T-helper 2 cell (primary cell): ENCODE measurements around the gene CCK.

ENCODE experiments used
- DNase-seq, 5 experiments: peaks; one replicate each; pipeline versions ENCODE4 v3.0.0 to v3.0.0-alpha.2; 2012 to 2022

Gene CCK

DNA sequence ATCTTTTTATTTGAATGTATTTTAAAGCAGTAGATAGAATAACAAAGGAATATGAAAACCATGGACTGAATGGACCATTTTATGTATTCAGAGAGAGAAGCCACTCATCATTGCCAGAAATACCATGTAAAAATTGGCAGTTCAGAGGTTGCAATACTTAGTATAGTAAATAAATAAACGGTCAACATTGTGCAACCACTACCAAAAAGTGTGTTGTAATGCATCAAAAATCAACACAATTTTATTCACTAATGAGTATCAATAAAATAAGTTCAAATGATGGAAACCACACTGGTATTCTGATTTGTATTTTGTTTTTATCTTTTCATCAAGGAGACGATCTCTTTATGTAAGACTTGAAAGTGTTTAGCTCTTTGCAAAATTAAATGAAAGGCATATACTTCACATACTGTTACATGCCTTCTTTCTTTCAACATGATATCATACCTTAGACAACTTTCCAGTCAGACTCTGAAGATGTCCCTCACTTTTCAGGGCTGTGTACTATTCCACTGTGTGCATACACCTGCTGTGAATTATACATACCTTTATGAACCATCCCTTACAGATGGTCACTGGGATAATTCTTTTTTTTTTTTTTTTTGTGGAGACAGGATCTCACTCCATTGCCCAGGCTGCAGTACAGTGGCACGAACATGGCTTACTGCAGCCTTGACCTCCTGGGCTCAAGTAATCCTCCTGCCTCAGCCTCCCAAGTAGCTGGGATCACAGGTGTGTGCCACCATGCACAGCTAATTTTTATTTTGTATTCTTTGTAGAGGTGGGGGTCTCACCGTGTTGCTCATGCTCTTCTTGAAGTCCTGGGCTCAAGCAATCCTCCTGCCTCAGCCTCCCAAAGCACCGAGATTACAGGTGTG is 40.3 kb downstream of the CCK start:
- no peak for DNase-seq

DNA sequence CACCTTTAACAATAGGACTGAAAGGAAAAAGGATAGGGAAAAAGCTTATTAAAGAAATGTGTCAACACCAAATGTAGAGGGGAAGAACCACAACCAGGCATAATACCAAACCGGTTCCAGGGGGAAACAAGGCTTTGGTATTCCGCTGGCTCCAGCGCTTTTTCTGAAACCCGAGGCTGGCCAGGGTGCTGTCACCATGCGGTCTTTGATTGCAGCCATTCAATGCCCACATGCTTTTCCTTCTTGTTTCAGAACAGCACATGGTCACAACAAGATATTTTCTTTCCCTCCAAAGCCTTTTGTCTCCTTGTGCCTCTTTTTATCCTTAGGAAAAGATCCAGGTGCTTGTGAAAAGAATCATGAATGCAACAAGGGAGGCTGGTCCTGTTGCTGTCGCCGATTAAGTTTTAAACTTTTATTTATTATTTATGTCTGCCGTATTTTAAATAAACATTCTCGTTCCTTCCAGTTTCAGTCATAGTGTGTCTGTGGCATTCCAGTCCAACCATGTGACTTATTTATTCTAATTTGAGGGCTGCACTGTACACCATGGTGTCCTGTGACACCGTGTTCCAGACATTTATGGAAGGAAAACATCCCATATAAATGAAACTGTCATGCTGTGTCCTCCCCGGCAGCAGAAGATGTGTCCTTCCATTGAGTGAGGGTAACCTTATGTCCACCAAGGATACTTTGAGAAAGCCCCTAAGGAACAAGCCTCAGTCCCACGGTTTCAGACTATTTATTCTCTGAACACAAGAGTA is 41.1 kb downstream of the CCK start:
- no peak for DNase-seq

DNA sequence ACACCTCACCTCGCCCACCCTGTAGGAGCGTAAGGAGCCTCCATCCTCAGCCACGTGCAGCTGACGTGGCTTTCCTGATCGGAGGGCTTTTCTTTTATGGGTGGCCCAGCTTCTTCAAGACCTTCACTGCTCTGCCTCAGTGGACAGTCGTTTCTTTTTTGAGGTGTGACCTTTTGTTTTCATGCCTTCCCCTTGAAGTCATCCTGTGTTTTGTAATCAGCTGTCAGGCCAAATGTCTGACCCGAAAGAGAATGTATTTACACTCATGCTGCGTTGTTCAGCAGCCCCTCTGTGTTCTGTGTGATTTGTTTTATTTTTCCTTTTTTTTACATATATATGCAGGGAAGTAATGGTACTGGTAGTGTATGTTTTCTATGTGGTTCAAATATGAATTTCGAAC is 41.8 kb downstream of the CCK start:
- no peak for DNase-seq

DNA sequence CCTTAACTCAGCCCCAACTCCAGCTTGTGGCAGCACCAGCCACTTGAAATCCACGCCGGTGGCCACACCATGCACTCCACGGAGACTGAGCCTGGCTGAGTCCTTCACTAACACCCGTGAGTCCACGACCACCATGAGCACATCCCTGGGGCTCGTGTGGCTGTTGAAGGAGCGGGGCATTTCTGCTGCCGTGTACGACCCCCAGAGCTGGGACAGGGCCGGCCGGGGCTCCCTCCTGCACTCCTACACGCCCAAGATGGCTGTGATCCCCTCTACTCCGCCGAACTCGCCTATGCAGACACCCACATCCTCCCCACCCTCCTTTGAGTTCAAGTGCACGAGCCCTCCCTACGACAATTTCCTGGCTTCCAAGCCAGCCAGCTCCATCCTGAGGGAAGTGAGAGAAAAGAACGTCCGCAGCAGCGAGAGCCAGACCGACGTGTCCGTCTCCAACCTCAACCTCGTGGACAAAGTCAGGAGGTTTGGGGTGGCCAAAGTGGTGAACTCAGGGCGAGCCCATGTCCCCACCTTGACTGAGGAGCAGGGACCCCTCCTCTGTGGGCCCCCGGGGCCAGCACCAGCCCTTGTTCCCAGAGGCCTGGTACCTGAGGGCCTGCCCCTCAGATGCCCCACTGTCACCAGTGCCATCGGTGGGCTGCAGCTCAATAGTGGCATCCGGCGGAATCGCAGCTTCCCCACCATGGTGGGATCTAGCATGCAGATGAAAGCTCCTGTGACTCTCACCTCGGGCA is 42.9 kb downstream of the CCK start:
- no peak for DNase-seq

DNA sequence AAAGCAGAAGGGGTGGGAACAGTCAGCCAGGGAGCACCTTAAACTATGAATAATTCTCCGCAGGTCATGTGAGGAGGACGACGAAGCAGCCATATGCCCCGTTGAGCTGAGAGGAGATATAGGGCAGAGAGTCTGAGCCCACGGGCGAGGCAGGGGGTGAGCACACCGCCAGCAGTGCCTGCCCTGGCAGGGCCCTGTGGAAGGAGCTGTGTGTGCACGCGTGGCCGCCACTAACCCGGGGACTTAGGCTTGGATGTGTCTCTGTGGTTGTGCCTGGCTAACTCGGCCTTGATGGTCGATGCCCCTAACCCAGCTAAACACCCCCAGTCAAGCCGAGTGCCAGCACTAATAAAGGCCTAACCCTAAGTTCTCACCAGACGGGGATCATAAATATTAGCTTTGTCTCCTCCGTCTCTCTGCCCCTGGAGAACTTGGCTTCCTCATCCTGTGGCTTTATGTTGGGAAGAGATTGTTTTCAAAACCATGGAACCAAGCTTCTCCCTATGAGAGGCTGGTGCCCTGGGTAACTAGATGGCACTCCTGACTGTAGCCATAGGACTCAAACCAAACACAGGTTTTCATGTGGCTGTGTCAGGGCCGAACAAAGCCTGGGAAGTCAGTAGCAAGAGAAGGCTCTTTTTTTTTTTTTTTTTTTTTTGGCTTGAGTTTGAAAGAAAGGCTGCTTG is 45.4 kb downstream of the CCK start:
- DNase-seq: no peak

DNA sequence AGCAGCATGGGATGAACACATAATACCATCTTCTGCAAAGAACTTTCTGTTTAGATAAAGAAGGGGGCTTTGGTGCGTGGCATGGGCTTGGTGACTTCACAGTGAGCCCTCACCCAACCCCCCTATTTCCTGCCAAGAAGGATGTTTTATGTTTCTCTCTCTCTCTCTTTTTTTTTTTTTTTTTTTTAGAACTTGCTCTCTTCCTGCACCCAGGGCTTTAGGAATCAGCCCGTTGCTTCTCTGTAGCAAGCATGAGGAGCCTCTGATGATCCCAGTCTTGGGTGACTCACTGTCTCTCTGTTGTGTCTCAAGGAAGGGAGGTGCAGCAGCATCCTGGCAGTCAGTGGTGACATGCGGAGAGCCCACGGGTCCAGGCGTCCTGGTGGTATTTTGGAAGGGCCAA is 49.1 kb downstream of the CCK start:
- DNase-seq: peak in 2 of 5 experiments; percentile 4 to 77

DNA sequence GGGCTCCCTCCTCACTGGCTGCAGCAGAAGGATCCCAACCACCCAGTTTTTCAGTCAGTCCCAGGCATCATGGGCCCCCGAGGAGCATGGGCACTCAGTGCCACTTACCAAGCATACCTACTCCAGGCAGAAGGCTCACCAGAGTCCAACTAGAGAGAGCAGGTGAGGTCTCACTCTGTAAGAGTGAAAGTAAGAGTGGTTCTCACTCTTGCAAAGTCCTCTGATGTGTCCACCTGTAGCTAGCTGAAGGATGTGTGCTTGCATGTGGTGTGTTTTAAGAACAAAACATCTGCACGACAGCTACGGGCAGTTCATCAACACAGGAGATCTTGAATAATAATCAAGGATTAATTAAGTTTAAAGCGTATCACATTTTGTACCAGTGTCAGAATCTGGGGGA is 49.7 kb downstream of the CCK start:
- peak in 1 of 5 experiments; percentile 68 for DNase-seq

DNA sequence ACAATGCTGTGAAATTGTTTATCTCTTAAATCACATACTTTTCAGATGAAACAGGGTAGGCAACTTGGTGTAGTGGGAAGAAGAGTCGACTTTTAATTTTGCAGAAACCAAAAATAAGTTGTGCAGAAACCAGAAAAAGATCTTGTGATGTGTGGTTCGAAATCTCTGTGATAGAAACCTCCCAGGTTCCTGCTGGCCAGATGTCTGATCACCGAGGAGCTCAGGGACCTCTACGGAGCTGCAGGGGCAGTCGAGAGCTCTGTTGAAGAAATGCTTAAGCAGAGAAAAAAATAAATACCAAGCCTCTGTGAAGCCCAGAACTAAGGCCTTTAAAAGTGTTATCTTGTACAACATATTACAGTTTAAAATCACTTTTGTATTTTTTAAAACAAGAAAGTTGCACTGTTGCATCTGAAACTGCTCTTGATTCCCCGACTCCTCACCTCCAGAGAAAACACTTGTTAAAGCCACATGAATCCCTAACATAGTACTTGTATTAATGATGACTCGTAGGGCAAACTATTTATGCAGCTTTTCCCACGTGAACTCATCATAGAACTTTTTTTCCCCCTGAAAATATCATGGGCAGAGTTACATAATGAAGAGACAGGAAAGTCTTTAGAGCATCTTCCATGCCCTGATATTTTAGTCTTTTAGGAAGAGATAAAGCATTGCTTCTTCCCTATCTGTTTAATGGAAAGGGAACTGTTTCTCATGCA is 51.3 kb downstream of the CCK start:
- DNase-seq: peak in 1 of 5 experiments; percentile 85

DNA sequence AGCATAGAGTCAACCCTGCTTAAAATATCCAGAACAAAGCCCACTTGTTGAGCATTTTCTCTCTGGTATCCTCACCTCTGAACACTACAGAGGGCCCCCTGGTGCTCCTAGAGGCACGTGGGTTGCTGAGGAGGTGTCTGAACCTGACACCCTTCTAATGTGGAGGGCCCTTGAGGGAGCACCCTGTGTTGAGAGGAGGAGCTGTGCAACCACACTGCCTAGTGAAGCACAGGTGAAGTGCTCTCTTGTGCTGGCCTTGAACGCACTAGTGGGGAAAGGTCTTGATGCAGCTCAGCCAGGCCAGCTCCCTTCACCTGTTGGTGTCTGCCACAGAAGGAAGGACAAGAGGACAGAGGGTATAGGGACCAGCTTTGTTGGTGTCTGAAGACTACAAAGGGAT is 51.9 kb downstream of the CCK start:
- DNase-seq: peak in 1 of 5 experiments; percentile 64

DNA sequence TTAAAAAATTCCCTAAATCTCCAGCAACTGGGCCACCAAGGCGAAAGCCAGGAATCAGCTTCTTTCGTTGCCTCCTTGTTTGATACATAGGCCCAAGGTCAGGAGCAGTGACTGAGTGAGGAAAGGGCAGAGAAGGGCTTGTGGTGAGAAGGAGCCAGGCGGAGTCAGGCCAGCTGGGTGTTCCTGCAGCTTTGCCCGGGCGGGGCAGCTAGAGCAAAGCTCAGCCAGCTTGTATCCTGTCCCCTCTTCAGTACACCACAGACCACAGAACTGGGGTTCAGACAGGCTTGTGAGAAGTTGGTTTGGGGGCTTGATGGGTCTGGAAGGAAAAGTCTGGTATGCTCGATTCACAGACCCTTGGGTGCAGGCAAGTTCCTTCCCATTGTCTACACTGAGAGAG is 52.6 kb downstream of the CCK start:
- peak in 1 of 5 experiments; percentile 66 for DNase-seq

DNA sequence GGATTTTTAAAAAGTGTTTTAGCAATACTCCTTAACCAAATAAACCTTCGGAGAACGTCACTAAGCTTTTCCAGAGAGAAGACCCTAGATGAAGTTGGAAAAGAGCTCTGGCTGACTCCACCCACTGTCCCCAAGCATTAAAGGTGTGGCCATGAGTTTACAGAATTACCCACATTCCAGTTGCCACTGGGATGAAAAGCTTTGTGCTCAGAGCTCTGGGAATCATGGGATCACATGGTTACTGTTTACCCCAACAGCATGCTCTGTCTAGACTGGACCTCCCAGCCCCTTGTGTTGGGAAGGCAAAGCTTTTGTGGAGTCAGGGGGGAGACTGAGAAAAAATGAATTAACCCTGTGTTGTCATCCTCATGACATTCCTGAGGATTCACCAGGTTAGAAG is 55.3 kb downstream of the CCK start:
- DNase-seq: no peak

DNA sequence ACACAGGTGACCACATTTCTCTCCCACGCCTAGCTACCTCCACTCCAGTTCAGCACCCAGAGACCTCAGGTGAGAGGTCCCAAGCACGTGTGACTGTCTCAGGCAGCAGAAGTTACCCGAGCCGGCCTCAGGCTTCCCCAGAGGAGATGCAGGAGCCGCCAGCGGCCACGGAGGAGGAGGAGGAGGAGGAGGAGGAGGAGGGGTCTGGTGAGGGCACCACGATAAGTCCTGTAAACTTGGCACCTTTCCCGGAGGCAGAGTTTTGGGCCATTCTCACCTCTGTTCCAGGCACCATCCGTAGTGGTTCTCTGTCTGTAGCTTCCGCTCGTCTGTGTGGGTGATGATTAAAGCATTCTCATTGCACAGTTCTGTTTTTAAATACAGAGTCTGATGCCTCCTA is 56.1 kb downstream of the CCK start:
- DNase-seq: no peak
